ENCODE results near the gene PRKN.
"Not testable (repeated sequence)": the region's sequence is repeated elsewhere in the genome, so short reads cannot be mapped to it uniquely, and the experiment has no call there.

The PRKN gene

GRCh38 chr6:161354956-161355355 lies 1372.6 kb downstream of the PRKN start:
- DNase-seq: no peak

GRCh38 chr6:161354276-161354840 lies 1373.2 kb downstream of the PRKN start:
- DNase-seq: no peak

DNA sequence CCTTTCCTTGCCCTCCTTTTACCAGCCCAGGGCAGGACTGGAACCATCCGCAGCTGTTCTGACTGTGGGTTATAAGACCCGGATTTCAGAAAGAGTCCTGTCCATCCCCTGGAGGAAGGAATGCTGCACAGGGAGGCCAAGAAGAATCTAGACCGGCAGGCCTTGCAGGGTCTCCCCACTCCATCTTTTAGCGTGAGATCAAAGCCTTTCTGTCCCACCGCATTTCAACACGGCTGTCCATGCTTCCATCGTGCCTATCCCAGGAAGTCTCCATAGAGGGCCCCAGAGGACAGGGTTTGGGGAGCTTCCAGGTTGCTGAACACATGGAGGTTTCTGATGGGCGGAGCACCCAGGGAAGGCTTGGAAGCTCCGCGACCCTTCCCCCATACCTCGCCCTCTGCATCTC lies 1374.4 kb downstream of the PRKN start:
- no peak for DNase-seq

- DNase-seq: no peak
Measured at GRCh38 chr6:161351858-161352257, 1375.7 kb downstream of the PRKN start.

- DNase-seq: no peak
Measured at GRCh38 chr6:161349886-161350285, 1377.7 kb downstream of the PRKN start.

DNA sequence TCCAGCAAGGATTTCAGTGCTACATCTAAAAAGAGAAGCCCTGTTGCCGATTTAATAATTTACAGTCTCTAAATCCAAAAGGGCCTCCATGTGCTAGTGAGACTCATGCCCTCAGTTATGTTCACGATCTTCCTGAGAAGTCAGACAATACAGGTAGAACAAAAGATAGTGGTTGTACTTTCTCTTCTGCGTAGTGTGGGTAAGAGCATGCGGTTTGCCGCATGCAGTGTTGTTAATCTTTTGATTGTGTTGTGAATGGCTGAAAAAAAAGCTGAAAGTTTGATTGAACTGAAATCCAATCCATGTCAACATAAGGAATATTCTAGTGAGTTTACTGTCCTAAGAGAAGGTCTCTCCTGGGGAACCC lies 1379.0 kb downstream of the PRKN start:
- no peak for DNase-seq

GRCh38 chr6:161347988-161348627 lies 1379.5 kb downstream of the PRKN start:
- DNase-seq: no peak

DNA sequence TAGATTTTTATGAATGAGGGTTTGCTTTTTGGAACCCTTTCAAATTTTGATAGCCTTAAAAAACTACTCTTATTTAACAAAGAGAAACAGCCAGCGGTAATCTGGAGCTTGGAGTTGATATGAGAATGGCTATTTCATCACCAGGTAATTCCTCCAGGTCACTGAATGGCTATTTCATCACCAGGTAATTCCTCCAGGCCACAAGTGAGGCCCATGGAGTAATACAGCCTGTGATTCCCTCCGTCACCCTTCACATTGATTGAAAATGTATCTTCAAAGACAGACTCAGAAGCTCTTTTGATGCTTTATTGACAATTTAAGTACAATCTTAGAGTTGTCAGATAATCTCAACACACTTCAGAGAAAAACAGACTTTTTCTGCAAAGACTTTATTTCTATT lies 1380.4 kb downstream of the PRKN start:
- DNase-seq: no peak

DNA sequence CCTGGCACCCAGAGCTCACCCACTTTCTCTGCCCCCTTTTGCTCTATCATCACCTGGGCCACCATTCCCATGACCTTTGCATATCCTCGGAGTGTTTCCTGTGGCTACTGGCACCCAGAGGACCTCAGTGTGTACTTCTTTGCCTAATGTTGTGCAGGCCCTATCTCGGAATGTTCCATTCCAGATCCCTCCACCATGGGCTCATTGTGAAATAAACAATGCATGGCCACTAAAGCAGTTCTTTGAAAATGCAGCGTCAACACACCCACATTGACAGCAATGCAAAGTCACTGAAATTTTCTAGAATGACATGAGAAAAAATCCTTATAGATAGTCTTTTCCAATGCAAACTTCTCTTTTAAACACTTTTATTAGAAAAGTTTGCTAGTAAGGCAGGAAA lies 1380.8 kb downstream of the PRKN start:
- DNase-seq: no peak

DNA sequence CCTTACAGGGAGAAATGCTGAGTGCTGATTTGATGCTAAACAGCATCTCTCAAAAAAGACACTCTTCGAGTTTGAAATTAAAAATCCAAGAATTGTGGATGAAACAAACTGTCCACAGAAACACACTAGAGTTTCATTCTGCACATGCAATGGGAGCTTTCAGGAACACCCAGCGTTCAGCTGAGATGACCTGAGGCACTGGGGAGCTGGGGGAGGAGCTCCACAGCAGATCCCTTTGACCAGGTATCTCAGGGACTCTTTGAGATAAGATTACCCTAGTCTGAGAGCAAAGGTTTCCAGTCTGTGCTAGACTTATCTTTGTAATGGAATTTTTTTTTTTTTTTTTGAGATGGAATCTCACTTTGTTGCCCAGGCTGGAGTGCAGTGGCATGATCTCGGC lies 1382.9 kb downstream of the PRKN start:
- DNase-seq: no peak

GRCh38 chr6:161342039-161342438 lies 1385.5 kb downstream of the PRKN start:
- no peak for DNase-seq

GRCh38 chr6:161341638-161342037 lies 1385.9 kb downstream of the PRKN start:
- DNase-seq: no peak

DNA sequence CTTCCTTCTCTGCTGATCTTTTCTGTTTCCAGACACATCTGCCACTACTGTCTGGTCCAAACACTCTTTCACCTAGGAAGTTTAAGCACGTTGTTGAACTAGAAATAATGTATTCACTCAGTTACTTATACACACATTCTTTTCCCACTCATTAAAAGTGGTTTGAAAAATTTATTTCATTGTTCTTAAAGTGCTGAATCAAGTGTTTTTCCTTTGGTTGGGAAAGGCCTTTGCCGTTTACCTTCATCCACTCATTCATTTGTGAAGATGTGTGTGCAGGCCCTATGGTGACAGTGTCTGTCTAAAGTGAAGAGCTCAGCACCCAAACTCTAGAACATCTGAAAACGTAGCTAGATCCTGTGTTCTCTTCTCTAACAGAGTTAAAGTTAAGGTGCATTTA lies 1389.6 kb downstream of the PRKN start:
- no peak for DNase-seq

- DNase-seq: no peak
Measured at GRCh38 chr6:161336479-161336878, 1391.1 kb downstream of the PRKN start.

DNA sequence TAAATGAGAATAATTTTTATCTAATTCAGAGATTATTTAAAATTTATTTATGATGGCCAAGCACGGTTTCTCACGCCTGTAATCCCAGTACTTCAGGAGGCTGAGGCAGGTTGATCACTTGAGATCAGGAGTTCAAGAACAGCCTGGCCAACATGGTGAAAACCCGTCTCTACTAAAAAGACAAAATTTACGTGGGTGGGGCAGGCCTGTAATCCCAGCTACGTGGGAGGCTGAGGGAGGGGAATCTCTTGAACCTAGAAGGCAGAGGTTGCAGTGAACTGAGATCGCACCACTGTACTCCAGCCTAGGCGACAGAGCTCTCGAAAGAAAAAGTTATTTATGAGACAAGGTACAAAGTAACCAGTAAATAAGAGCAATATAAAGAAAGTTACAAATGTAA lies 1394.2 kb downstream of the PRKN start:
- DNase-seq: no peak

GRCh38 chr6:161331402-161332081 lies 1396.0 kb downstream of the PRKN start:
- not testable (repeated sequence) for DNase-seq

DNA sequence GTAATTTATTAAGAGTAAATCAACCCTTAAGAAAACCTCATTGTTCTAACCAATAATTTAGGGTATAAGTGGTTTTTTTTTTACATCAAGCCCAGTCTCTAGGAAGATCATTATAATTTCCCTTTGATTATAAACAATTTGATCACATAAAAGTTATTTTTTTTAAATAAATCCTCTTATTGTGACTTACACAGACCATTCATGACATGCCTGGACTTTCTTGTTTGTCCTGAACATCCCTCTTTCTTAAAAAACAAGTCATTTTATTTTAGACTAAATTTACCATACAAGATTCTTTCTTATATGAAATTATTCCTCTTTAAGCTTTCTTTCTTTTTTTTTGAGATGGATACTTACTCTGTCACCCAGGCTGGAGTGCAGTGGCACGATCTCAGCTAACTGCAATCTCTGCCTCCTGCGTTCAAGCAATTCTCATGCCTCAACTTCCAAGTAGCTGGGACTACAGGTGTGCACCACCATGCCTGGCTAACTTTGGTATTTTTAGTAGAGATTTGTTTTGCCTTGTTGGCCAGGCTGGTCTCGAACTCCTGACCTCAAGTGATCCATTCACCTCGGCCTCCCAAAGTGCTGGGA lies 1400.1 kb downstream of the PRKN start:
- no peak for DNase-seq

DNA sequence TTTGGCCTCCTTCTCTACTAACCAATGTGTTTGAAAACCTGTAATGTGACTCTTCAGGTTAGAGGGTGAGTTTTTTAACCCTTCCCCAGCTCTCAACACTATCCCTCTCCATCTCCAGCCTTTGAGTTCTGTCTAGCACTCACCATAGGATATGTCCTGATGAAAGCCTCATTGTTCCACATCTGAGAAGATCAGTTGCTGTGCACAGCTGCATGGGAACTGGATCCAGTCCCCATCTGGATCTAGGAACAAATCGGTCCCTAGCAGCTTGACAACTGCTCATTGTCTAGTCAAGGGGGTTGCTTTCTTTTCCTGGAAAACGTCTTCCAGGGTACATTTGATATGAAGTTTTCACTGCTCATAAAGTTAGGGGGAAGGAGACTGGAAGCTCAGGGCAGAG lies 1408.3 kb downstream of the PRKN start:
- no peak for DNase-seq

- DNase-seq: no peak
Measured at GRCh38 chr6:161318456-161318855, 1409.1 kb downstream of the PRKN start.

GRCh38 chr6:161316531-161316930 lies 1411.0 kb downstream of the PRKN start:
- DNase-seq: no peak

GRCh38 chr6:161315246-161315917 lies 1412.2 kb downstream of the PRKN start:
- not testable (repeated sequence) for DNase-seq

- DNase-seq: not testable (repeated sequence)
Measured at GRCh38 chr6:161314541-161315245, 1412.9 kb downstream of the PRKN start.

DNA sequence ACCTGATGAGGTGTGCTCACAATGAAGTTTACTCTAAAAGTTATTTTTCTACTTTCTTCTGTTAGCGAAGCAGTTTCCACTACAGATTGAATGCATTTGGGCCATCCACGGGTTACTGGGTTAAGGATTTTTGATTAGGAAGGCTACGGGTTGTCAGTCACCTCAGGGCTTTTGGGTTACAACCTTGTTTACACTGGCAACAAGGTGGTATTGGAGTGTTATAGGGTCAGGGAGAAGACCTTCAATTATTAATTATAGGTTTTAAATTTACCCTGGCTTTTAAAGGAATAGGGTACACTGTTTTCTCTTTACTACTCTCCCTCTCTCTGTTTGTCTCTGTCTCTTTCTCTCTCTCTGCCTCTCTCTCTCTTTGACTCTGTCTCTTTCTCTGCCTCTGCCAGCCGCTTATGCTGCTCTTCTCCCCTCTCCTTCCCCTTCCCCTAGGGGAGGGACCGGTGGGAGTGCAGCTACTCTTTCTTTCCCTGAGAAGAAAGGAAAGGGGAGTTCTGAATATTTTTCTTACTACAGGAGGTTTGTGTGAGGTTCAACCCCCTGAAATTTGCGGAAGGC lies 1413.5 kb downstream of the PRKN start:
- no peak for DNase-seq

Data from activated CD4-positive, alpha-beta T cell treated with anti-CD3 and anti-CD28 coated beads, Interleukin-2, amount 50 U/mL, for 16 hours (primary cell).